ENCODE results near the gene ECI1.

ECI1 gene
- 20.2 to 25.7 reads per million in 2 experiments for total RNA-seq

GRCh38 chr16:2251296-2252111 lies at the start of gene ECI1:
Gene ECI1, minus strand, starts transcription at chr16:2251587. Its CDS starts 21 bp downstream, at chr16:2251566.
- DNase-seq (ENCODE audit: low read depth) = peak; percentile 46

- DNase-seq (ENCODE audit: low read depth) = no peak
Measured at GRCh38 chr16:2299915-2300192, 48.5 kb upstream of the ECI1 start.

- DNase-seq (ENCODE audit: low read depth) = no peak
Measured at GRCh38 chr16:2299121-2299914, 47.9 kb upstream of the ECI1 start.

- no peak for DNase-seq (ENCODE audit: low read depth)
Measured at GRCh38 chr16:2298621-2299020, 47.2 kb upstream of the ECI1 start.

- no peak for DNase-seq (ENCODE audit: low read depth)
Measured at GRCh38 chr16:2297506-2297860, 46.1 kb upstream of the ECI1 start.

GRCh38 chr16:2296661-2297505 lies 45.5 kb upstream of the ECI1 start:
- DNase-seq (ENCODE audit: low read depth) = no peak

- DNase-seq (ENCODE audit: low read depth) = no peak
Measured at GRCh38 chr16:2295056-2295798, 43.8 kb upstream of the ECI1 start.

GRCh38 chr16:2292221-2292620 lies 40.8 kb upstream of the ECI1 start:
- DNase-seq (ENCODE audit: low read depth) = no peak

- no peak for DNase-seq (ENCODE audit: low read depth)
Measured at GRCh38 chr16:2289282-2289681, 37.9 kb upstream of the ECI1 start.

- no peak for DNase-seq (ENCODE audit: low read depth)
Measured at GRCh38 chr16:2288726-2289125, 37.3 kb upstream of the ECI1 start.

- DNase-seq (ENCODE audit: low read depth) = no peak
Measured at GRCh38 chr16:2287916-2288547, 36.6 kb upstream of the ECI1 start.

- no peak for DNase-seq (ENCODE audit: low read depth)
Measured at GRCh38 chr16:2286550-2286949, 35.2 kb upstream of the ECI1 start.

GRCh38 chr16:2285731-2286191 lies 34.4 kb upstream of the ECI1 start:
- no peak for DNase-seq (ENCODE audit: low read depth)

- no peak for DNase-seq (ENCODE audit: low read depth)
Measured at GRCh38 chr16:2284797-2285576, 33.6 kb upstream of the ECI1 start.

GRCh38 chr16:2284001-2284770 lies 32.8 kb upstream of the ECI1 start:
- no peak for DNase-seq (ENCODE audit: low read depth)

GRCh38 chr16:2282866-2283555 lies 31.6 kb upstream of the ECI1 start:
- no peak for DNase-seq (ENCODE audit: low read depth)

- DNase-seq (ENCODE audit: low read depth) = no peak
Measured at GRCh38 chr16:2282262-2282661, 30.9 kb upstream of the ECI1 start.

GRCh38 chr16:2280981-2281542 lies 29.7 kb upstream of the ECI1 start:
- no peak for DNase-seq (ENCODE audit: low read depth)

- DNase-seq (ENCODE audit: low read depth) = no peak
Measured at GRCh38 chr16:2280461-2280860, 29.1 kb upstream of the ECI1 start.
